Fibroblast of lung (primary cell): ENCODE results near the gene CNTNAP4.

ENCODE experiments used
- EZH2 ChIP-seq: IDR thresholded peaks from 2 replicates; pipeline ENCODE4 v1.5.1; 2012; ENCODE audit warnings: low read length, control low read depth, mild to moderate bottlenecking; ENCODE audit errors: missing control alignments
- TF ChIP-seq, protein P1 (sequence below), 2 donors: IDR thresholded peaks in 1 of 2; conservative IDR thresholded peaks in 1 of 2; 1 replicate in 1 of 2; 2 replicates in 1 of 2; pipeline ENCODE4 v1.5.1; 2011 to 2012; ENCODE audit warnings: low read length in 2 of 2, control low read depth in 1 of 2, inconsistent platforms in 1 of 2, low read depth in 1 of 2, mild to moderate bottlenecking in 1 of 2

DNA sequence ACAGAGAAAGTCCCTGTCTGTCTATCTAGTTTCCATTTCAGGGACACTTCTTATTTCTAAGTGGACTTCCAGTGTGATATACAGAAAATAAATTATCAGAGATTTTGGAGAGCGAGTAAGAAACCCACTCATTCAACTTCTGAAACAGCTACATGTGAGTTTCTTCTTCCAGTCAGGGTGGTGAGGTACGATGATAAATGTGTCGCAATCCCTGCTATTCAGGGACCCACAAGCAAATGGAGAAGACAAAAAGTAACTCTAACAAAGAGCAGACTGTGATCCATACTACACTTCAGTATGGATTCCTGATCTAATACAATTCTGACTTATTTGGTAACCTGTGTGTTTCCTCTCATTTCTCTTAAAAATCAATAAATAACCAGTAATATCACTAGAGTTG, 16.8 kb downstream of the CNTNAP4 start:
- TF ChIP-seq, protein P1, sequence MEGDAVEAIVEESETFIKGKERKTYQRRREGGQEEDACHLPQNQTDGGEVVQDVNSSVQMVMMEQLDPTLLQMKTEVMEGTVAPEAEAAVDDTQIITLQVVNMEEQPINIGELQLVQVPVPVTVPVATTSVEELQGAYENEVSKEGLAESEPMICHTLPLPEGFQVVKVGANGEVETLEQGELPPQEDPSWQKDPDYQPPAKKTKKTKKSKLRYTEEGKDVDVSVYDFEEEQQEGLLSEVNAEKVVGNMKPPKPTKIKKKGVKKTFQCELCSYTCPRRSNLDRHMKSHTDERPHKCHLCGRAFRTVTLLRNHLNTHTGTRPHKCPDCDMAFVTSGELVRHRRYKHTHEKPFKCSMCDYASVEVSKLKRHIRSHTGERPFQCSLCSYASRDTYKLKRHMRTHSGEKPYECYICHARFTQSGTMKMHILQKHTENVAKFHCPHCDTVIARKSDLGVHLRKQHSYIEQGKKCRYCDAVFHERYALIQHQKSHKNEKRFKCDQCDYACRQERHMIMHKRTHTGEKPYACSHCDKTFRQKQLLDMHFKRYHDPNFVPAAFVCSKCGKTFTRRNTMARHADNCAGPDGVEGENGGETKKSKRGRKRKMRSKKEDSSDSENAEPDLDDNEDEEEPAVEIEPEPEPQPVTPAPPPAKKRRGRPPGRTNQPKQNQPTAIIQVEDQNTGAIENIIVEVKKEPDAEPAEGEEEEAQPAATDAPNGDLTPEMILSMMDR (conservative IDR thresholded peaks at IDR 0.05 in 1 of 2, IDR thresholded peaks at IDR 0.05 in 1 of 2; ENCODE audit: low read depth in 1 of 2, low read length in 2 of 2) = no peak
- no peak for TF ChIP-seq EZH2
